ENCODE results near the gene STK38L.

The STK38L gene

DNA sequence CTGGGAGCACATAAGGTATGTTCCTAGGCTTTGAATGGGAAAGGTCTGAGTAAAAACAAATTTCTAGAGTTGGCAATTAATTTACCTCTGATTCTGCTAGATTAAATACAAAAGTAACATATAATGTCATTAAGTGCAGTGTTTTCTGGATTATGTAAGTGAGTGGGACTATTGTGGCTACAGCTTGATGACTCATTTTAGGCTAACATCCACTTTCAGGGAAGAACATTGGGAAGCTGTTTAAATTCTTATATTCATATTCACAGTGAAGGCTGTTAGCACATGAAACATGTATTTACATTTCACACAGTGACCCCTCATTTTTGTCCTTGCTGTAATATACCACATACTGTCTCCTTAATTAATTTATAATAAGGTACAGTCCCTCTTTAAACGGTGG lies 75.3 kb downstream of the STK38L start:
- no peak overlapping the region for H3K4me3 ChIP-seq (replicated peaks; ENCODE audit: insufficient read depth, low read length)
- H3K27ac ChIP-seq (replicated peaks) = no peak overlapping the region
- no peak for DNase-seq (ENCODE audit: low read depth in 1 of 2, low spot score in 1 of 2)
- H3K27me3 ChIP-seq (ENCODE audit: insufficient read depth, poor library complexity, severe bottlenecking) = no peaks in the 10 kb centered on the region
- TF ChIP-seq POLR2AphosphoS5 (IDR thresholded peaks at IDR 0.05; ENCODE audit: low read depth) = no peak
- TF ChIP-seq, protein P1, sequence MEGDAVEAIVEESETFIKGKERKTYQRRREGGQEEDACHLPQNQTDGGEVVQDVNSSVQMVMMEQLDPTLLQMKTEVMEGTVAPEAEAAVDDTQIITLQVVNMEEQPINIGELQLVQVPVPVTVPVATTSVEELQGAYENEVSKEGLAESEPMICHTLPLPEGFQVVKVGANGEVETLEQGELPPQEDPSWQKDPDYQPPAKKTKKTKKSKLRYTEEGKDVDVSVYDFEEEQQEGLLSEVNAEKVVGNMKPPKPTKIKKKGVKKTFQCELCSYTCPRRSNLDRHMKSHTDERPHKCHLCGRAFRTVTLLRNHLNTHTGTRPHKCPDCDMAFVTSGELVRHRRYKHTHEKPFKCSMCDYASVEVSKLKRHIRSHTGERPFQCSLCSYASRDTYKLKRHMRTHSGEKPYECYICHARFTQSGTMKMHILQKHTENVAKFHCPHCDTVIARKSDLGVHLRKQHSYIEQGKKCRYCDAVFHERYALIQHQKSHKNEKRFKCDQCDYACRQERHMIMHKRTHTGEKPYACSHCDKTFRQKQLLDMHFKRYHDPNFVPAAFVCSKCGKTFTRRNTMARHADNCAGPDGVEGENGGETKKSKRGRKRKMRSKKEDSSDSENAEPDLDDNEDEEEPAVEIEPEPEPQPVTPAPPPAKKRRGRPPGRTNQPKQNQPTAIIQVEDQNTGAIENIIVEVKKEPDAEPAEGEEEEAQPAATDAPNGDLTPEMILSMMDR (IDR thresholded peaks at IDR 0.05; ENCODE audit: insufficient read depth, low read length) = no peak
- TF ChIP-seq, protein P2, sequence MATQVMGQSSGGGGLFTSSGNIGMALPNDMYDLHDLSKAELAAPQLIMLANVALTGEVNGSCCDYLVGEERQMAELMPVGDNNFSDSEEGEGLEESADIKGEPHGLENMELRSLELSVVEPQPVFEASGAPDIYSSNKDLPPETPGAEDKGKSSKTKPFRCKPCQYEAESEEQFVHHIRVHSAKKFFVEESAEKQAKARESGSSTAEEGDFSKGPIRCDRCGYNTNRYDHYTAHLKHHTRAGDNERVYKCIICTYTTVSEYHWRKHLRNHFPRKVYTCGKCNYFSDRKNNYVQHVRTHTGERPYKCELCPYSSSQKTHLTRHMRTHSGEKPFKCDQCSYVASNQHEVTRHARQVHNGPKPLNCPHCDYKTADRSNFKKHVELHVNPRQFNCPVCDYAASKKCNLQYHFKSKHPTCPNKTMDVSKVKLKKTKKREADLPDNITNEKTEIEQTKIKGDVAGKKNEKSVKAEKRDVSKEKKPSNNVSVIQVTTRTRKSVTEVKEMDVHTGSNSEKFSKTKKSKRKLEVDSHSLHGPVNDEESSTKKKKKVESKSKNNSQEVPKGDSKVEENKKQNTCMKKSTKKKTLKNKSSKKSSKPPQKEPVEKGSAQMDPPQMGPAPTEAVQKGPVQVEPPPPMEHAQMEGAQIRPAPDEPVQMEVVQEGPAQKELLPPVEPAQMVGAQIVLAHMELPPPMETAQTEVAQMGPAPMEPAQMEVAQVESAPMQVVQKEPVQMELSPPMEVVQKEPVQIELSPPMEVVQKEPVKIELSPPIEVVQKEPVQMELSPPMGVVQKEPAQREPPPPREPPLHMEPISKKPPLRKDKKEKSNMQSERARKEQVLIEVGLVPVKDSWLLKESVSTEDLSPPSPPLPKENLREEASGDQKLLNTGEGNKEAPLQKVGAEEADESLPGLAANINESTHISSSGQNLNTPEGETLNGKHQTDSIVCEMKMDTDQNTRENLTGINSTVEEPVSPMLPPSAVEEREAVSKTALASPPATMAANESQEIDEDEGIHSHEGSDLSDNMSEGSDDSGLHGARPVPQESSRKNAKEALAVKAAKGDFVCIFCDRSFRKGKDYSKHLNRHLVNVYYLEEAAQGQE (IDR thresholded peaks at IDR 0.05; ENCODE audit: insufficient replicate concordance, low read depth) = no peak
- TF ChIP-seq SPI1 (IDR thresholded peaks at IDR 0.05; ENCODE audit: borderline replicate concordance, low read depth) = no peak
- no peak for TF ChIP-seq GABPA (IDR thresholded peaks at IDR 0.05; ENCODE audit: low read depth)

DNA sequence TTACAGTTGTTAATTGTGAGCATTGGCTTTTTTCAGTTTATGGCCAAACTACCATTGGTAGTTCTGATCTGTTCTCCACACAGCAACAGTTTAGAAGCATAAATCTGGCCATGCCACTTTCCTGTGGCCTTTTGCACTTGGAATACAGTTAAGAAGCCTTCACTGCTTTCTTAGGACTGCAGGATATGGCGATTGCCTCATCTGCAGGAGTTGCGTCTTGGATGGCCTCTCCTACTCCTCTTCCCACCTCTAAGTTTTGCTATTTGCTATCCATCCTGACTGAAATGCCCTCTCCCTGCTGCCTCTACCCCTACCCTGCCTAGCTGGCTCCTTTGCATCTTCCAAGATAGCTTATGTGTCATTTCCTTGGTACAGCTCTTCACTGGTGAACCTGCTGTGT lies 75.8 kb downstream of the STK38L start:
- Histone ChIP-seq H3K27me3 (ENCODE audit: insufficient read depth, poor library complexity, severe bottlenecking) (no peaks in the 10 kb centered on the region), H3K27ac (replicated peaks) (no peak overlapping the region), H3K4me3 (replicated peaks; ENCODE audit: insufficient read depth, low read length) (no peak overlapping the region)
- DNase-seq (ENCODE audit: low read depth in 1 of 2, low spot score in 1 of 2) = no peak
- TF ChIP-seq, protein P2 (IDR thresholded peaks at IDR 0.05; ENCODE audit: insufficient replicate concordance, low read depth) = no peak
- TF ChIP-seq POLR2AphosphoS5 (IDR thresholded peaks at IDR 0.05; ENCODE audit: low read depth) (no peak), SPI1 (IDR thresholded peaks at IDR 0.05; ENCODE audit: borderline replicate concordance, low read depth) (no peak), GABPA (IDR thresholded peaks at IDR 0.05; ENCODE audit: low read depth) (no peak)
- TF ChIP-seq, protein P1 (IDR thresholded peaks at IDR 0.05; ENCODE audit: insufficient read depth, low read length) = no peak

DNA sequence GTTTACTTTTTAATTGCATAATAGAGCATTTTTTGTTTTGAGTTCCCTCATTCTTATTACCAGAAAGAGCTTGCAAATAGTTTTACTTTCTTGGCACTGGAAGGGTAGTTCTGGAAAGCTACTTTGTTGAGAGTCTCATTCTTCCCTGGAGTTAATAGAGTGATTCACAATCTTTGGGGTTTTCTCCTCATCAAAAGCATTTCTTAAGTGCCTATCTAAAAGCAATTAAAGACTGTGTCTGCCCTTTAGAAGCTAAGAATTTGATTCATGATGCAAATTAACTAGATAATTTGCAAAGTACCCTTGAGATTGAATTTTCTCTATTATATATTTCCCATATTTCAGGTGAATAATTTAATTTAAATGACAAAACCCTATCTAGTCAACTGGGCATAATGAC lies 80.4 kb downstream of the STK38L start:
- no peak overlapping the region for H3K27ac ChIP-seq (replicated peaks)
- no peak for DNase-seq (ENCODE audit: low read depth in 1 of 2, low spot score in 1 of 2)
- no peak overlapping the region for H3K4me3 ChIP-seq (replicated peaks; ENCODE audit: insufficient read depth, low read length)
- H3K27me3 ChIP-seq (ENCODE audit: insufficient read depth, poor library complexity, severe bottlenecking) = no peaks in the 10 kb centered on the region
- TF ChIP-seq, protein P2 (IDR thresholded peaks at IDR 0.05; ENCODE audit: insufficient replicate concordance, low read depth) = no peak
- TF ChIP-seq POLR2AphosphoS5 (IDR thresholded peaks at IDR 0.05; ENCODE audit: low read depth) = no peak
- no peak for TF ChIP-seq SPI1 (IDR thresholded peaks at IDR 0.05; ENCODE audit: borderline replicate concordance, low read depth)
- no peak for TF ChIP-seq GABPA (IDR thresholded peaks at IDR 0.05; ENCODE audit: low read depth)
- TF ChIP-seq, protein P1 (IDR thresholded peaks at IDR 0.05; ENCODE audit: insufficient read depth, low read length) = no peak
